Activated CD8-positive, alpha-beta memory T cell treated with anti-CD3 and anti-CD28 coated beads for 1 hour (primary cell): ENCODE data around the gene LZTS3.
"Not testable (repeated sequence)": the region's sequence is repeated elsewhere in the genome, so short reads cannot be mapped to it uniquely, and the experiment has no call there.

ENCODE experiments used
- DNase-seq, 2 donors: peaks; one replicate each; pipeline ENCODE4 v3.0.0-alpha.2; 2020; ENCODE audit warnings: low read depth in 1 of 2; ENCODE audit errors: extremely low read depth in 1 of 2

LZTS3 gene

GRCh38 chr20:3168829-3169590, 4.3 kb downstream of the LZTS3 start:
- no peak for DNase-seq

GRCh38 chr20:3168079-3168828, 5.1 kb downstream of the LZTS3 start:
- DNase-seq = no peak

GRCh38 chr20:3167738-3168078, 5.6 kb downstream of the LZTS3 start:
- no peak for DNase-seq

GRCh38 chr20:3166913-3167342, 6.4 kb downstream of the LZTS3 start:
- no peak for DNase-seq

- DNase-seq = no peak
Measured at GRCh38 chr20:3166338-3166912, 6.9 kb downstream of the LZTS3 start.

- DNase-seq = no peak
Measured at GRCh38 chr20:3165473-3166337, 7.6 kb downstream of the LZTS3 start.

GRCh38 chr20:3164763-3165410, 8.5 kb downstream of the LZTS3 start:
- DNase-seq = no peak

- no peak for DNase-seq
Measured at GRCh38 chr20:3164043-3164762, 9.1 kb downstream of the LZTS3 start.

- no peak for DNase-seq
Measured at GRCh38 chr20:3163099-3164042, 10.0 kb downstream of the LZTS3 start.

- no peak for DNase-seq
Measured at GRCh38 chr20:3162080-3162611, 11.2 kb downstream of the LZTS3 start.

- no peak for DNase-seq
Measured at GRCh38 chr20:3161316-3162079, 11.9 kb downstream of the LZTS3 start.

GRCh38 chr20:3160418-3160817, 12.9 kb downstream of the LZTS3 start:
- DNase-seq = no peak

- DNase-seq = no peak
Measured at GRCh38 chr20:3158968-3159431, 14.3 kb downstream of the LZTS3 start.

- no peak for DNase-seq
Measured at GRCh38 chr20:3157817-3158216, 15.5 kb downstream of the LZTS3 start.

GRCh38 chr20:3156811-3157619, 16.3 kb downstream of the LZTS3 start:
- no peak for DNase-seq

- DNase-seq = not testable (repeated sequence)
Measured at GRCh38 chr20:3152057-3152644, 21.2 kb downstream of the LZTS3 start.
